GM12873 (cell line): Measurements from ENCODE around the gene SERTAD2.

Experiments
- CTCF ChIP-seq: IDR thresholded peaks from 2 replicates; pipeline ENCODE4 v1.5.1; 2012; ENCODE audit warnings: low read depth, mild to moderate bottlenecking, moderate library complexity, low read length, control low read depth; ENCODE audit not compliant: insufficient read depth; ENCODE audit errors: missing control alignments

The SERTAD2 gene

GRCh38 chr2:64594226-64594989 lies 59.3 kb downstream of the SERTAD2 start:
- TF ChIP-seq CTCF = no peak

GRCh38 chr2:64593035-64593655 lies 60.6 kb downstream of the SERTAD2 start:
- TF ChIP-seq CTCF = no peak

GRCh38 chr2:64591188-64591587 lies 62.5 kb downstream of the SERTAD2 start:
- no peak for TF ChIP-seq CTCF

GRCh38 chr2:64587561-64587960 lies 66.2 kb downstream of the SERTAD2 start:
- no peak for TF ChIP-seq CTCF

GRCh38 chr2:64586883-64587481 lies 66.7 kb downstream of the SERTAD2 start:
- TF ChIP-seq CTCF = peak; percentile 70

GRCh38 chr2:64586054-64586453 lies 67.7 kb downstream of the SERTAD2 start:
- TF ChIP-seq CTCF = no peak

GRCh38 chr2:64582774-64583340 lies 70.9 kb downstream of the SERTAD2 start:
- TF ChIP-seq CTCF = no peak
